HG03354 (cell line): ENCODE measurements around the gene TARS2.

Source experiments
- ATAC-seq: cut with Tn5 transposase; IDR thresholded peaks from one replicate; pipeline ENCODE4 v1.9.1; 2021; ENCODE audit warnings: mild to moderate bottlenecking; ENCODE audit not compliant: unreplicated experiment, poor library complexity, severe bottlenecking

The TARS2 gene

DNA sequence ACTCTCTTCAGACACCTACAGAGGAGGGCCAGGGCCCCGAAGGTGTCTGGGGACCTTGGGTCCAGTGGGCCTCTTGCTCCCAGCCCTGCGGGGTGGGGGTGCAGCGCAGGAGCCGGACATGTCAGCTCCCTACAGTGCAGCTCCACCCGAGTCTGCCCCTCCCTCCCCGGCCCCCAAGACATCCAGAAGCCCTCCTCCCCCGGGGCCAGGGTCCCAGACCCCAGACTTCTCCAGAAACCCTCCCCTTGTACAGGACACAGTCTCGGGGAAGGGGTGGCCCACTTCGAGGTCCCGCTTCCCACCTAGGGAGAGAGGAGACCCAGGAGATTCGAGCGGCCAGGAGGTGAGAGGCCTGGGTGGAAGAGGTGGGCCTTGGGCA is 65.7 kb downstream of the TARS2 start:
- ATAC-seq = no peak

GRCh38 chr1:150553392-150554085 is 66.3 kb downstream of the TARS2 start:
- no peak for ATAC-seq

DNA sequence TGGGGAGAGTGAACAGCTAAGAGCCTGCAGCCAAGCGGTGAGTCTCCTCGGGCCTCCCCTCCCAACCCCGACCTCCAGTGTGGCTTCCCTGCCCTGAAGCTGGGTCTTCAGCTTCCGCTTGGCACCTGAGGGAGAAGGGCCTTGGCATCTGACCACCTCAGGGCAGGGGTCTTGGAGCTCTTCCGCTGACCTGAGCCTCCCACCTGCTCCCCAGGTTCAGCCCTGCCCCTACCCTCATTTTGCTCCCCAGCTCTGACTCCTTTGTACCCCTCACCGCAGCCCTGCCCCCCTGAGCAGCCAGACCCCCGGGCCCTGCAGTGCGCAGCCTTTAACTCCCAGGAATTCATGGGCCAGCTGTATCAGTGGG is 66.8 kb downstream of the TARS2 start:
- ATAC-seq = no peak

GRCh38 chr1:150555198-150555970 is 68.2 kb downstream of the TARS2 start:
- no peak for ATAC-seq

DNA sequence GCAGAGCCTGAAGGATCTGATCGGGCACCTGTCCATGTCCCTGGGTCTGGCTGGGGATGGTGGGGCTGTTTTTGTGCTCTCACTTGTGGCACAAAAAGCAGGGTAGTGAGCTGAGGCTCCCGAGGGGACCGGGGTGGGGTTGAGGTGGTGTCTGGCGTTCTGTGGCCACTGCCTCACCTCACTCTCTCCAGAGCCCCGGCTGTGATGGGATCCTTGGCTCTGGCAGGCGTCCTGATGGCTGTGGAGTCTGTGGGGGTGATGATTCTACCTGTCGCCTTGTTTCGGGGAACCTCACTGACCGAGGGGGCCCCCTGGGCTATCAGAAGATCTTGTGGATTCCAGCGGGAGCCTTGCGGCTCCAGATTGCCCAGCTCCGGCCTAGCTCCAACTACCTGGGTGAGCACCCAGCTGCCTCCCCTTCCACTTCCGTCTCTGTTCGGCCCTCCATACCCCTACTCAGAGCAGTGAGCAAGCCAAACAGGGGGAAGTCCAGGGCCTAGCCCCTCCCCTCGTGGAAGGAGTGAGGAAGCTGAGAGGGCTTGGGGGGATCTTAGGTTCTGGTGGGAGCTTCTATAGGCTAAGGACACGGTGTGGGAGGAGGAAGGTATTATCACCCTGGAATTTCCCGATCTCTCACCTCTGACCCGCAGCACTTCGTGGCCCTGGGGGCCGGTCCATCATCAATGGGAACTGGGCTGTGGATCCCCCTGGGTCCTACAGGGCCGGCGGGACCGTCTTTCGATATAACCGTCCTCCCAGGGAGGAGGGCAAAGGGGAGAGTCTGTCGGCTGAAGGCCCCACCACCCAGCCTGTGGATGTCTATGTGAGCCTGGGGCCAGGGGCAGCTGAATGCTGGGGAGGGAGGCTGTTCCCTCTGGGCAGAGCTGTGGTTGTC is 69.0 kb downstream of the TARS2 start:
- no peak for ATAC-seq

DNA sequence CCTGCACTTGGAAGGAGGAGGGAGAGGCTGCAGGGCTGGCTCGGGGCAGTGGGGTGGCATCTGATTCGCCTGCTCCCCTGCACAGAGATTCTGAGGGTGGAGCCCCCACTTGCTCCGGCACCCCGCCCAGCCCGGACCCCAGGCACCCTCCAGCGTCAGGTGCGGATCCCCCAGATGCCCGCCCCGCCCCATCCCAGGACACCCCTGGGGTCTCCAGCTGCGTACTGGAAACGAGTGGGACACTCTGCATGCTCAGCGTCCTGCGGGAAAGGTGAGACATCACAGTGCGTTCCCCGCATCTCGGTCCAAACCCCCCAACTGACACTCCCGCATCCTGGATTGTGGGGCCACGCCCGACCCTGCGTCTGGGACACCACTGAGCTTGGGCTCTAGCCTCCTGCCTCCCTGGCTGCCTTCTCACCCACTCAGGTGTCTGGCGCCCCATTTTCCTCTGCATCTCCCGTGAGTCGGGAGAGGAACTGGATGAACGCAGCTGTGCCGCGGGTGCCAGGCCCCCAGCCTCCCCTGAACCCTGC is 69.9 kb downstream of the TARS2 start:
- no peak for ATAC-seq
